ENCODE data around the gene SLC22A7. TPM values are rescaled to one million over a fixed set of nuclear protein-coding genes. Genes with fewer than 3 reads are reported as not detected.
A peak's percentile ranks its signal among the peaks of the same experiment; 100 is the strongest.

Gene SLC22A7
- total RNA-seq, 6 experiments from 2014 or later, result not detected

DNA sequence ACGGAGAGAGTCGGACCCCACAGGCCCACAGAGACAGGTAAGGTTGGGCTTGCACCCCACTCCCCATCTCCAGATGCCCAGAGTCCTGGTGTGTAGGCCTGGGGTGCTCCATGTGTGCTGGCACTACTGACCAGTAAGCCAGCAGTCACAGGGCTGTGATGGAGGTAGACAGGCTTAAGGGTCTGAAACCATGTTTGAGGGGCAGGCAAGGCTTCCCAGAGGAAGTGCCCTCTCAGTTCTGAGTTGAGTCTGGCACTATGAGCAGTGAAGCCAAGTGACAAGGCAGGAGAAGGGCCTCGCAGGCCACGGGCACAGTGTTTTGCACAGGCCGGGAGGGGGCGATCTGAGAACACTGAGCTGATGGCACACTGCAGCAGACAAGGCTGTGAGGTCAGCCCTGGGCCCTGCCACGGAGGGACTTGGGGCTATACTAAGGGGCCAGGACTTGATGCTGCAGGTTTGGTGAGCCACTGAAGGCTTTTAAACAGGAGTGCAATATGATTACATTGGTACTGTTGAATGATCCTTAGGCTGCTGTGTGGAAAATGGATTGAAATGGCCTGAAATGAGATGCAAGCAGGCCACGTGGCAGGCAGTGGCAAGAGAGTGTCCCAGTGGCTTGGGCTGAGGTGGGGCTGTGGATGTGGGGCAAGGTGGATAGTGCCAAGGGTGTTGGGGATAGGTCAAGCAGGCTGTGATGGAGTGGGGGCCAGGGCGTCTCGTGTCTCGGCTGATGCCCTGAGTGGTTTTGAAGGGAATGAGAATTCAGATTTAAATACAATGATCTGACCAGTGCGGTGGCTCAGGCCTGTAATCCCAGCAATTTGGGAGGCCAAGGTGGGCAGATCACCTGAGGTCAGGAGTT is 34.5 kb upstream of the SLC22A7 start:
- 0 out of 2 replicates have a peak, but pooled peaks cover under 1% of the 10 kb centered on the region for H3K4me1 Mint-ChIP-seq (ENCODE audit: low read depth)
- H3K27ac Mint-ChIP-seq, result no peak overlapping the region
- peak; percentile 63 for DNase-seq
- no peaks in the 10 kb centered on the region for H3K9me3 Mint-ChIP-seq
- H3K4me3 Mint-ChIP-seq, result no peak overlapping the region
- H3K36me3 Mint-ChIP-seq (ENCODE audit: low read depth), result no peaks in the 10 kb centered on the region
- H3K27me3 Mint-ChIP-seq (ENCODE audit: insufficient read depth), result peaks cover 25% of the 10 kb centered on the region
- TF ChIP-seq, protein P1, sequence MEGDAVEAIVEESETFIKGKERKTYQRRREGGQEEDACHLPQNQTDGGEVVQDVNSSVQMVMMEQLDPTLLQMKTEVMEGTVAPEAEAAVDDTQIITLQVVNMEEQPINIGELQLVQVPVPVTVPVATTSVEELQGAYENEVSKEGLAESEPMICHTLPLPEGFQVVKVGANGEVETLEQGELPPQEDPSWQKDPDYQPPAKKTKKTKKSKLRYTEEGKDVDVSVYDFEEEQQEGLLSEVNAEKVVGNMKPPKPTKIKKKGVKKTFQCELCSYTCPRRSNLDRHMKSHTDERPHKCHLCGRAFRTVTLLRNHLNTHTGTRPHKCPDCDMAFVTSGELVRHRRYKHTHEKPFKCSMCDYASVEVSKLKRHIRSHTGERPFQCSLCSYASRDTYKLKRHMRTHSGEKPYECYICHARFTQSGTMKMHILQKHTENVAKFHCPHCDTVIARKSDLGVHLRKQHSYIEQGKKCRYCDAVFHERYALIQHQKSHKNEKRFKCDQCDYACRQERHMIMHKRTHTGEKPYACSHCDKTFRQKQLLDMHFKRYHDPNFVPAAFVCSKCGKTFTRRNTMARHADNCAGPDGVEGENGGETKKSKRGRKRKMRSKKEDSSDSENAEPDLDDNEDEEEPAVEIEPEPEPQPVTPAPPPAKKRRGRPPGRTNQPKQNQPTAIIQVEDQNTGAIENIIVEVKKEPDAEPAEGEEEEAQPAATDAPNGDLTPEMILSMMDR (IDR thresholded peaks at IDR 0.05), result peak; percentile 88

DNA sequence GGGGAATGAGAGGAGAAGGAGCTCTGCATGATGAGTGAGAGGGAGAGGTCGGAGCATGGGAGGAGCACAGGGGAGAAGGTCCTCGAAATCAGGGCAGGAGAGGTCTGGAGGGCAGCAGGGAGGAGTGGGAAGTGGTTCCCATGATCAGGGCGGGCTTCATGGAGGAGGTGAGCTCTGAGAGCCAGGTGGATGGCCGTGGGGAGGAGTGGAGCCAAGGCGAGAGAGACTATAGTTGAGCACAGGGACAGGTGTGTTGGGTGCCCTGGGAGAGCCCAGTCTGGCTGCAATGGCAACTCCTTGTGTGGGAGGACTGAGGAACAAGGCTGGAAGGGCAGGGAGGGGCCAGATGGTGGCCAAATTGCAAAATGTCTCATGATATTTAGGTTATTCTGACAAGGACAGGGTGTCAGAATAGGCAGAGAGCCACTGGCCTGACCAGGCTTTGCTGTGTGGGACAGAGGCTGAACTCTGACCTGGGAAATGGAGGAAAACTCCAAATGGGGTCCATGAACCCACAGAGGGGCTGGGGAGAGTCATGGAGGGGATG is 33.4 kb upstream of the SLC22A7 start:
- TF ChIP-seq, protein P1 (IDR thresholded peaks at IDR 0.05), result no peak
- H3K4me1 Mint-ChIP-seq (ENCODE audit: low read depth), result 0 out of 2 replicates have a peak, but pooled peaks cover 7% of the 10 kb centered on the region
- no peak overlapping the region for H3K4me3 Mint-ChIP-seq
- no peak for DNase-seq
- H3K9me3 Mint-ChIP-seq, result no peaks in the 10 kb centered on the region
- H3K36me3 Mint-ChIP-seq (ENCODE audit: low read depth), result no peaks in the 10 kb centered on the region
- no peak overlapping the region for H3K27ac Mint-ChIP-seq
- peaks cover 31% of the 10 kb centered on the region for H3K27me3 Mint-ChIP-seq (ENCODE audit: insufficient read depth)

DNA sequence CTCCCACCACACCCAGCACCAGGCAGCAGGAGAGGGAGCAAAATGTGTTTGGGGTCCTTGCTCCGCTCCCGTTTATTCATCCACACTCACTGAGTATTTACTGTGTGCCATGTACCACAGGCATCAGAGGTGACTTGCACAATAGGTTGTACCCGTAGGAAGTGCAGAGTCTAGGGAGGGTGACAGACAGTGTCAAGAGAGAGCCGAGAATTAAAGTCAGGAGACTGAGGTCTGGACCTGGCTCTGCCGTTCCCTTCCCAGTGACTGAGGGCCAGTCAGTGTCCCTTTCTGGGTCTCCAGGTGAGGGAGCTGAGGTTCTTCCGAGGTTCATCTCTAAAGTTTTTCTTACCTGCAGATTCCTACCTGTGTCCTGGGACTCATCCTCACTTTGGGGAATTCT is 32.5 kb upstream of the SLC22A7 start:
- Mint-ChIP-seq H3K27ac (no peak overlapping the region), H3K27me3 (ENCODE audit: insufficient read depth) (peaks cover 37% of the 10 kb centered on the region), H3K4me3 (no peak overlapping the region), H3K9me3 (no peaks in the 10 kb centered on the region), H3K4me1 (ENCODE audit: low read depth) (peaks cover 13% of the 10 kb centered on the region), H3K36me3 (ENCODE audit: low read depth) (no peaks in the 10 kb centered on the region)
- TF ChIP-seq, protein P1 (IDR thresholded peaks at IDR 0.05), result no peak
- no peak for DNase-seq

DNA sequence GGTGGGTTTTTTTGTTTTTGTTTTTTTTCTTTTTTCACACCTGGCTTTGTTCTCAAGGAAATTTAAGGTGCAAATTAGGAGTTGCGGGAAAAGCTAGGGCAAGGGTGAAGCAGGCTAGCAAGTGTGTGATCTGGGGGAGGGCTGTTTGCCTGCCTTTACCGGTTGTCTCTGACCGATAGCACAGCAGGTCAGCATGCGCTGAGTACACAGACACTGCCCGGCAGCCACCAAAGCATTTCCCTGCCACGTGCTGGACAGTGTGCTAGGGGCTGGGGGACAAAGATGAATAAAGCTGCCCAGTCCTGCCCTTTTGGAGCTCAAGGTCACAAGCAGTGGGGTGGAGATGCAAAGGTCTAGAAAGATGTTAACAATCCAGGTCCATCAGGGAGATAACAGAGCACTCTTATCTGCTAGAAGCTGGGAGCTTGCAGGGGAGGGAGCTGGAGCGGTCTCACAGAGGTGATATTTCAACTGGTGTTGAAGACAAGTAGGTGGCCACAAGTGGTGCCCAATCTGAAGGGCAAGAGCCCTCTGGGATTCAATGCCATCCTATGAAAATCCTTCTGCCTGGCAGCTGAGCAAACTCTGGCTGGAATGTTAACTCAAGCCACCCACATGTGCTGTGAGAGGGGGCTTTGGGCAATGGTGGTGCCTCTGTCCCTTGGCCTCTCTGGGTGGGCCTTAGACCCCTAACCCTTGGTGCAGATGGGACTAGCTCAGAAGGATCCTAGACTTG is 30.3 kb upstream of the SLC22A7 start:
- Mint-ChIP-seq H3K27ac (no peak overlapping the region), H3K36me3 (ENCODE audit: low read depth) (no peaks in the 10 kb centered on the region), H3K27me3 (ENCODE audit: insufficient read depth) (peaks cover 38% of the 10 kb centered on the region), H3K9me3 (no peaks in the 10 kb centered on the region), H3K4me1 (ENCODE audit: low read depth) (peaks cover 13% of the 10 kb centered on the region), H3K4me3 (no peak overlapping the region)
- TF ChIP-seq, protein P1 (IDR thresholded peaks at IDR 0.05), result no peak
- no peak for DNase-seq

DNA sequence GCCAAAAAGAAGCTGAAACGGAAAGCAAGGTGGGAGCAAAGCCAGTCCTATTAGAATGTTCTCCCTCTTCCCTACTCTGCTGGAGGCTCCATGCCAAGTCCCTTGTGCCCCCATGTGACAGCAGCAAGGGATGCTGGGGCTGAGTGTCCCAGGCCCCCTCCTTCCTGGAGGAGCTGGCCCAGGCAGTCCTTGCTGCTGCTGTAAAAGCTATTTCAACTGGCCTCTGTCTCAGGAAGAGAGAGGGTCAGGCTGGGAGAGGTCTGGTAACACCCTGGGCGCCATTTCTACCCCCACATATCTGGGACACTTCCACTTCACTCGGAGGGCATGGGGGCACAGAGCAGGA is 29.7 kb upstream of the SLC22A7 start:
- Mint-ChIP-seq H3K4me1 (ENCODE audit: low read depth) (peaks cover 13% of the 10 kb centered on the region), H3K4me3 (no peak overlapping the region), H3K27me3 (ENCODE audit: insufficient read depth) (peaks cover 38% of the 10 kb centered on the region), H3K27ac (no peak overlapping the region), H3K9me3 (no peaks in the 10 kb centered on the region), H3K36me3 (ENCODE audit: low read depth) (no peaks in the 10 kb centered on the region)
- TF ChIP-seq, protein P1 (IDR thresholded peaks at IDR 0.05), result no peak
- no peak for DNase-seq

All from HFFc6 (cell line).